Endothelial cell of umbilical vein (primary cell): ENCODE data around the gene ARL6IP4.

Experiments used
- CTCF ChIP-seq, 2 donors: IDR thresholded peaks; 1 replicate in 1 of 2; 2 replicates in 1 of 2; pipeline ENCODE4 v1.5.1; 2011; ENCODE audit warnings: low read length in 2 of 2, mild to moderate bottlenecking in 2 of 2, moderate library complexity in 2 of 2, control low read depth in 1 of 2, inconsistent platforms in 1 of 2, low read depth in 1 of 2; ENCODE audit not compliant: insufficient read depth in 1 of 2; ENCODE audit errors: extremely low read depth in 1 of 2
- EZH2 ChIP-seq: IDR thresholded peaks from 2 replicates; pipeline ENCODE4 v1.6.1; 2012; ENCODE audit warnings: borderline replicate concordance, low read depth, mild to moderate bottlenecking, moderate library complexity, low read length, inconsistent platforms; ENCODE audit not compliant: severe bottlenecking
- MYC ChIP-seq: IDR thresholded peaks from one replicate; pipeline ENCODE4 v1.6.1; 2011; ENCODE audit warnings: mild to moderate bottlenecking, low read depth, low read length

- no peak for TF ChIP-seq CTCF (IDR thresholded peaks at IDR 0.05; ENCODE audit: extremely low read depth in 1 of 2, insufficient read depth in 1 of 2, low read depth in 1 of 2, low read length in 2 of 2)
- TF ChIP-seq EZH2 = no peak
- no peak for TF ChIP-seq MYC
These were observed 22.1 kb upstream of the ARL6IP4 start for GRCh38 chr12:122958198-122958888.
